SK-N-SH (cell line): Measurements from ENCODE around the gene B3GNT4. TPM values are rescaled to one million over a fixed set of nuclear protein-coding genes. Genes with fewer than 3 reads are reported as not detected.

Experiments
- CTCF ChIA-PET: fragments of 300-600, 350-600 bp; formaldehyde crosslinking; extraction: SDS; loops from one replicate; lab custom pipeline; 2021; lab: Yijun Ruan, JAX
- POLR2A ChIA-PET: fragments of 350-600 bp; sonication (Branson Sonifier 250); formaldehyde crosslinking; extraction: SDS; loops from one replicate; lab custom pipeline; 2020; ENCODE audit warnings: antibody characterized with exemption, inconsistent platforms; lab: Yijun Ruan, JAX
- DNase-seq: peaks from one replicate; pipeline ENCODE4 v3.0.0; 2012
- H2AFZ ChIP-seq: fragments of 200-600 bp; sonication (generic); 2 replicates; pipeline ENCODE4 v1.8.1; 2016; ENCODE audit warnings: antibody characterized with exemption, mild to moderate bottlenecking, low read depth
- H3F3A ChIP-seq: fragments of 200-600 bp; sonication (generic); replicated peaks from 2 replicates; pipeline ENCODE3; 2016; ENCODE audit warnings: antibody characterized with exemption, mild to moderate bottlenecking; ENCODE audit not compliant: insufficient read depth
- H3K27ac ChIP-seq, 2 experiments: fragments of 200-500 bp in 1 of 2; fragments of 200-600 bp in 1 of 2; sonication (Bioruptor generic) in 1 of 2; sonication (generic), shearing (Covaris generic) in 1 of 2; 2 replicates each; pipeline versions ENCODE4 v1.5.1 to v1.6.1; 2014 to 2016; ENCODE audit warnings: low read depth in 2 of 2, inconsistent platforms in 1 of 2, low read length in 1 of 2, mild to moderate bottlenecking in 1 of 2, mixed read lengths in 1 of 2
- H3K27me3 ChIP-seq: fragments of 200-600 bp; sonication (generic), shearing (Covaris generic); 2 replicates; pipeline ENCODE4 v1.6.1; 2016; ENCODE audit warnings: mixed run types; ENCODE audit not compliant: insufficient read depth
- H3K36me3 ChIP-seq, 2 experiments: fragments of 200-500 bp in 1 of 2; fragments of 200-600 bp in 1 of 2; sonication (Bioruptor generic) in 1 of 2; sonication (generic) in 1 of 2; replicated peaks in 1 of 2; 2 replicates each; pipeline versions ENCODE3 to v1.5.1; 2014 to 2016; ENCODE audit warnings: low read length in 1 of 2, mild to moderate bottlenecking in 1 of 2; ENCODE audit not compliant: insufficient read depth in 2 of 2, control insufficient read depth in 1 of 2
- H3K4me1 ChIP-seq, 2 experiments: fragments of 200-500 bp in 1 of 2; fragments of 200-600 bp in 1 of 2; sonication (Bioruptor generic) in 1 of 2; sonication (generic), shearing (Covaris generic) in 1 of 2; 2 replicates each; pipeline versions ENCODE4 v1.5.1 to v1.6.1; 2014 to 2016; ENCODE audit warnings: low read depth in 1 of 2, low read length in 1 of 2, mixed run types in 1 of 2; ENCODE audit not compliant: insufficient read depth in 2 of 2, control insufficient read depth in 1 of 2
- H3K4me2 ChIP-seq: fragments of 200-600 bp; sonication (generic), shearing (Covaris generic); 2 replicates; pipeline ENCODE4 v1.6.1; 2017; ENCODE audit warnings: mixed run types
- H3K4me3 ChIP-seq, 2 experiments: fragments of 200-500 bp in 1 of 2; fragments of 200-600 bp in 1 of 2; sonication (Bioruptor generic) in 1 of 2; sonication (generic), shearing (Covaris generic) in 1 of 2; 2 replicates each; pipeline versions ENCODE4 v1.5.1 to v1.8.1; 2014 to 2016; ENCODE audit warnings: low read depth in 2 of 2, inconsistent platforms in 1 of 2, low read length in 1 of 2, mild to moderate bottlenecking in 1 of 2, mixed read lengths in 1 of 2, moderate library complexity in 1 of 2
- H3K79me2 ChIP-seq: fragments of 200-600 bp; sonication (generic); 2 replicates; pipeline ENCODE4 v1.8.1; 2017; ENCODE audit warnings: mild to moderate bottlenecking; ENCODE audit not compliant: insufficient read depth
- H3K9ac ChIP-seq: fragments of 200-600 bp; sonication (generic); 2 replicates; pipeline ENCODE4 v1.6.1; 2017; ENCODE audit warnings: mixed run types
- H3K9me2 ChIP-seq: fragments of 200-600 bp; sonication (generic); 2 replicates; pipeline ENCODE4 v1.6.1; 2017; ENCODE audit warnings: mixed run types
- H3K9me3 ChIP-seq: fragments of 200-600 bp; sonication (generic); 2 replicates; pipeline ENCODE4 v1.6.1; 2017; ENCODE audit warnings: mixed run types, mild to moderate bottlenecking, moderate library complexity
- H4K20me1 ChIP-seq: fragments of 200-600 bp; sonication (generic); 2 replicates; pipeline ENCODE4 v1.6.1; 2017; ENCODE audit warnings: mild to moderate bottlenecking, mixed run types; ENCODE audit not compliant: insufficient read depth
- ELF1 ChIP-seq: IDR thresholded peaks from 2 replicates; pipeline ENCODE4 v1.4.0; 2012
- FOXJ3 ChIP-seq: sonication (generic); formaldehyde crosslinking; IDR thresholded peaks from 2 replicates; pipeline ENCODE4 v1.5.1; 2020; ENCODE audit warnings: mild to moderate bottlenecking, missing genetic modification reagents
- GATA2 ChIP-seq: sonication (generic); formaldehyde crosslinking; IDR thresholded peaks from 2 replicates; pipeline ENCODE4 v1.5.0; 2020; ENCODE audit warnings: mild to moderate bottlenecking, missing genetic modification reagents
- JUND ChIP-seq: IDR thresholded peaks from 2 replicates; pipeline ENCODE4 v1.4.0; 2012
- MEF2A ChIP-seq: IDR thresholded peaks from 2 replicates; pipeline ENCODE4 v1.4.0; 2012; ENCODE audit warnings: low read depth, borderline replicate concordance
- RAD21 ChIP-seq: IDR thresholded peaks from 2 replicates; pipeline ENCODE4 v1.6.1; 2012; ENCODE audit warnings: mild to moderate bottlenecking, low read length
- RXRA ChIP-seq: IDR thresholded peaks from 2 replicates; pipeline ENCODE4 v1.4.0; 2012; ENCODE audit warnings: low read depth, mild to moderate bottlenecking, borderline replicate concordance
- TAF1 ChIP-seq: IDR thresholded peaks from 2 replicates; pipeline ENCODE4 v1.6.1; 2012; ENCODE audit warnings: low read depth, mild to moderate bottlenecking, low read length, moderate library complexity, borderline replicate concordance
- TEAD4 ChIP-seq: IDR thresholded peaks from 2 replicates; pipeline ENCODE4 v1.4.0; 2012; ENCODE audit warnings: mild to moderate bottlenecking, borderline replicate concordance; ENCODE audit not compliant: insufficient read depth
- WGBS: methylation state at CpG from one replicate; pipeline ENCODE4 v1.1.6; 2017; ENCODE audit warnings: low lambda C conversion rate; 5-methylcytosine and 5-hydroxymethylcytosine counted together
- polyA plus RNA-seq, 3 experiments: library from polyadenylated mRNA; depleted of rRNA; stranded (reverse); fragments of >200 nt; gene quantifications; 2 replicates each; pipeline ENCODE4 v1.2.3, GENCODE V29; 2012
- TF ChIP-seq, protein P1 (sequence below): IDR thresholded peaks from 2 replicates; pipeline ENCODE4 v1.6.1; 2012; ENCODE audit warnings: mild to moderate bottlenecking, low read depth, low read length, moderate library complexity
- TF ChIP-seq, protein P2 (sequence below): fragments of 200-600 bp; sonication (generic); IDR thresholded peaks from 2 replicates; pipeline ENCODE4 v1.6.1; 2017; ENCODE audit warnings: antibody characterized with exemption, mild to moderate bottlenecking, moderate library complexity
- TF ChIP-seq, protein P3 (sequence below): fragments of 150-350 bp; IDR thresholded peaks from 2 replicates; pipeline ENCODE4 v1.6.1; 2017; ENCODE audit warnings: antibody characterized with exemption, low read length, low read depth, borderline replicate concordance
- TF ChIP-seq, protein P4 (sequence below): IDR thresholded peaks from 2 replicates; pipeline ENCODE4 v1.4.0; 2012; ENCODE audit warnings: low read depth, borderline replicate concordance

The B3GNT4 gene
- polyA plus RNA-seq, 1 of the 3 experiments (the other 2 are of a cell fraction): 0.81 TPM

DNA sequence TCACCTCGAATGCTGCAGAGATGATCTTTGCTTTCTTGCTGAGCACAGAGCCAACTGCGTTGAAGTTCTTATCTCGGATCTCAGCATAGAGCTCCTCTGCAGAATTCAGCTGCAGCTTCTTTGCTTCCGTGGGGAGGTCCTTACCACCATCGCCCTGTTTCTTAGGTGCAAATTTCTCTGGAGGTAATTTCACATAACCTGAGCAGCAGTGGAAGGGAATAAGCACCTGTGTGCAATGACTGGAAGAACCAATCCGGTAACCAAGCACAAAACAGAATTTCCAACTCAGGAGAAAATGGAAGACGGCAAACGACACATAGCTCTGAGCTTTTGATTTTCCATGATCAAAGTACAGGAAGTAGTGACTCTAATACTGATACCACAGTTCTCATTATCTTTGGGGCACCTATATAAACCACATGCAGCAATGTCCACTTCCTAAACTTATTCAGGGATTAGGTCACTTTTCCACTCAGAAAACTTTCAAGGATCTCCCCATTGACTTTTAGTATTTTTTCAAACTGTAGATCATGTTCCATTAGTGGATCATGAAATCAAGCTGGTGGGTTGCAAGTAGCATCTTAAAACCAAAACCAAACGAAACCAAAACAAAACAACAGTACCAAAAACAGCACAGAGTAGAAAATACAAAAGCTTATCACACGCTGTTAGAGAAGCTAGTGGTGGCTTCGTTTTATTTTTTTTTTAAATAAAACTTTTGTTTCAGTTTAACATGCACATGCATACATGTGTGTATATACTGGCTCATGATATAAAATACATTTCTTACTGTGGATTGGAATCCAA, 41.3 kb downstream of the B3GNT4 start:
- CTCF ChIA-PET: interaction anchor here (1.0 to 1.3 kb wide), 2 partner anchors 13 to 14 kb away, joined by 3 to 4 read pairs; no protein-coding TSS in a partner anchor

DNA sequence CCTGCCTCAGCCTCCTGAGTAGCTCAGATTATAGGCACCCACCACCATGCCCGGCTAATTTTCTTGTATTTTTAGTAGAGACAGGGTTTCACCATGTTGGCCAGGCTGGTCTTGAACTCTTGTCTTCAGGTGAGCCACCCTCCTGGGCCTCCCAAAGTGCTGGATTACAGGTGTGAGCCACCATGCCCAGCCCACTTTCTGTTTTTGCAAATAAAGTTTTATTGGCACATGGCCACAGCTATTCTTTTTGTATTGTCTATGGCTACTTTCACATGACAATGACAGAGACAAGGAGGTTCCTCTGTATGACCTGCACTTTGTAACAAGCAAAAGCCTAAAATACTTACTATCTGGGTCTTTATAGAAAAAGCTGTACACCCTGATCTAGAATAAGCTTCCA, 42.0 kb downstream of the B3GNT4 start:
- Histone ChIP-seq H3K9me2 (no peaks in the 10 kb centered on the region), H3K4me2 (no peak overlapping the region), H3K4me3 (no peak overlapping the region), H4K20me1 (no peaks in the 10 kb centered on the region), H3F3A (peaks cover 7% of the 10 kb centered on the region), H3K79me2 (no peaks in the 10 kb centered on the region), H2AFZ (no peak overlapping the region), H3K9me3 (no peaks in the 10 kb centered on the region), H3K36me3 (peaks cover 7 to 18% of the 10 kb centered on the region in 2 experiments), H3K9ac (no peak overlapping the region), H3K27ac (no peak overlapping the region), H3K27me3 (no peaks in the 10 kb centered on the region), H3K4me1 (no peaks in the 10 kb centered on the region)
- TF ChIP-seq, protein P1, sequence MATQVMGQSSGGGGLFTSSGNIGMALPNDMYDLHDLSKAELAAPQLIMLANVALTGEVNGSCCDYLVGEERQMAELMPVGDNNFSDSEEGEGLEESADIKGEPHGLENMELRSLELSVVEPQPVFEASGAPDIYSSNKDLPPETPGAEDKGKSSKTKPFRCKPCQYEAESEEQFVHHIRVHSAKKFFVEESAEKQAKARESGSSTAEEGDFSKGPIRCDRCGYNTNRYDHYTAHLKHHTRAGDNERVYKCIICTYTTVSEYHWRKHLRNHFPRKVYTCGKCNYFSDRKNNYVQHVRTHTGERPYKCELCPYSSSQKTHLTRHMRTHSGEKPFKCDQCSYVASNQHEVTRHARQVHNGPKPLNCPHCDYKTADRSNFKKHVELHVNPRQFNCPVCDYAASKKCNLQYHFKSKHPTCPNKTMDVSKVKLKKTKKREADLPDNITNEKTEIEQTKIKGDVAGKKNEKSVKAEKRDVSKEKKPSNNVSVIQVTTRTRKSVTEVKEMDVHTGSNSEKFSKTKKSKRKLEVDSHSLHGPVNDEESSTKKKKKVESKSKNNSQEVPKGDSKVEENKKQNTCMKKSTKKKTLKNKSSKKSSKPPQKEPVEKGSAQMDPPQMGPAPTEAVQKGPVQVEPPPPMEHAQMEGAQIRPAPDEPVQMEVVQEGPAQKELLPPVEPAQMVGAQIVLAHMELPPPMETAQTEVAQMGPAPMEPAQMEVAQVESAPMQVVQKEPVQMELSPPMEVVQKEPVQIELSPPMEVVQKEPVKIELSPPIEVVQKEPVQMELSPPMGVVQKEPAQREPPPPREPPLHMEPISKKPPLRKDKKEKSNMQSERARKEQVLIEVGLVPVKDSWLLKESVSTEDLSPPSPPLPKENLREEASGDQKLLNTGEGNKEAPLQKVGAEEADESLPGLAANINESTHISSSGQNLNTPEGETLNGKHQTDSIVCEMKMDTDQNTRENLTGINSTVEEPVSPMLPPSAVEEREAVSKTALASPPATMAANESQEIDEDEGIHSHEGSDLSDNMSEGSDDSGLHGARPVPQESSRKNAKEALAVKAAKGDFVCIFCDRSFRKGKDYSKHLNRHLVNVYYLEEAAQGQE: no peak
- TF ChIP-seq RAD21 (no peak), FOXJ3 (no peak), ELF1 (no peak), JUND (no peak), TAF1 (no peak), GATA2 (CRISPR knock-in tag) (no peak), RXRA (no peak)
- TF ChIP-seq, protein P2, sequence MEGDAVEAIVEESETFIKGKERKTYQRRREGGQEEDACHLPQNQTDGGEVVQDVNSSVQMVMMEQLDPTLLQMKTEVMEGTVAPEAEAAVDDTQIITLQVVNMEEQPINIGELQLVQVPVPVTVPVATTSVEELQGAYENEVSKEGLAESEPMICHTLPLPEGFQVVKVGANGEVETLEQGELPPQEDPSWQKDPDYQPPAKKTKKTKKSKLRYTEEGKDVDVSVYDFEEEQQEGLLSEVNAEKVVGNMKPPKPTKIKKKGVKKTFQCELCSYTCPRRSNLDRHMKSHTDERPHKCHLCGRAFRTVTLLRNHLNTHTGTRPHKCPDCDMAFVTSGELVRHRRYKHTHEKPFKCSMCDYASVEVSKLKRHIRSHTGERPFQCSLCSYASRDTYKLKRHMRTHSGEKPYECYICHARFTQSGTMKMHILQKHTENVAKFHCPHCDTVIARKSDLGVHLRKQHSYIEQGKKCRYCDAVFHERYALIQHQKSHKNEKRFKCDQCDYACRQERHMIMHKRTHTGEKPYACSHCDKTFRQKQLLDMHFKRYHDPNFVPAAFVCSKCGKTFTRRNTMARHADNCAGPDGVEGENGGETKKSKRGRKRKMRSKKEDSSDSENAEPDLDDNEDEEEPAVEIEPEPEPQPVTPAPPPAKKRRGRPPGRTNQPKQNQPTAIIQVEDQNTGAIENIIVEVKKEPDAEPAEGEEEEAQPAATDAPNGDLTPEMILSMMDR: no peak
- TF ChIP-seq, protein P3, sequence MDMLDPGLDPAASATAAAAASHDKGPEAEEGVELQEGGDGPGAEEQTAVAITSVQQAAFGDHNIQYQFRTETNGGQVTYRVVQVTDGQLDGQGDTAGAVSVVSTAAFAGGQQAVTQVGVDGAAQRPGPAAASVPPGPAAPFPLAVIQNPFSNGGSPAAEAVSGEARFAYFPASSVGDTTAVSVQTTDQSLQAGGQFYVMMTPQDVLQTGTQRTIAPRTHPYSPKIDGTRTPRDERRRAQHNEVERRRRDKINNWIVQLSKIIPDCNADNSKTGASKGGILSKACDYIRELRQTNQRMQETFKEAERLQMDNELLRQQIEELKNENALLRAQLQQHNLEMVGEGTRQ: no peak
- TF ChIP-seq, protein P4, sequence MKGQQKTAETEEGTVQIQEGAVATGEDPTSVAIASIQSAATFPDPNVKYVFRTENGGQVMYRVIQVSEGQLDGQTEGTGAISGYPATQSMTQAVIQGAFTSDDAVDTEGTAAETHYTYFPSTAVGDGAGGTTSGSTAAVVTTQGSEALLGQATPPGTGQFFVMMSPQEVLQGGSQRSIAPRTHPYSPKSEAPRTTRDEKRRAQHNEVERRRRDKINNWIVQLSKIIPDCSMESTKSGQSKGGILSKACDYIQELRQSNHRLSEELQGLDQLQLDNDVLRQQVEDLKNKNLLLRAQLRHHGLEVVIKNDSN: no peak
- ChIA-PET POLR2A (no interaction called here), CTCF (interaction anchor here (0.9 to 1.3 kb wide), 2 partner anchors 14 to 111 kb away, joined by 3 to 4 read pairs; no protein-coding TSS in a partner anchor)
- no peak for DNase-seq
- 100% methylated on average over 1 of the region's 1 CpG for WGBS

More for the DNA sequence above, 41.3 kb downstream of the B3GNT4 start:
- Histone ChIP-seq H3K79me2 (no peaks in the 10 kb centered on the region), H3K4me3 (no peak overlapping the region), H3F3A (peaks cover 7% of the 10 kb centered on the region), H3K9ac (no peak overlapping the region), H2AFZ (no peak overlapping the region), H3K9me3 (no peaks in the 10 kb centered on the region), H4K20me1 (no peaks in the 10 kb centered on the region), H3K4me2 (no peak overlapping the region), H3K27me3 (no peaks in the 10 kb centered on the region), H3K27ac (no peak overlapping the region), H3K36me3 (peaks cover 8 to 13% of the 10 kb centered on the region in 2 experiments), H3K9me2 (no peaks in the 10 kb centered on the region), H3K4me1 (no peaks in the 10 kb centered on the region)
- DNase-seq: no peak
- POLR2A ChIA-PET: interaction anchor here (0.6 to 1.1 kb wide), 3 partner anchors 18 to 21 kb away, joined by 3 read pairs; partner anchors contain the start of genes DIABLO and VPS33A
- TF ChIP-seq MEF2A (no peak), TEAD4 (no peak)
- 91% methylated on average over 11 of the region's 11 CpGs for WGBS
